HPDE6-E6E7 (cell line): Measurements from ENCODE around the gene CARD14.
"Not testable (repeated sequence)": the region's sequence is repeated elsewhere in the genome, so short reads cannot be mapped to it uniquely, and the experiment has no call there.

Experiments
- DNase-seq: peaks from one replicate; pipeline ENCODE4 v3.0.0; 2011; ENCODE audit warnings: missing footprints; ENCODE audit errors: extremely low spot score

Gene CARD14

DNA sequence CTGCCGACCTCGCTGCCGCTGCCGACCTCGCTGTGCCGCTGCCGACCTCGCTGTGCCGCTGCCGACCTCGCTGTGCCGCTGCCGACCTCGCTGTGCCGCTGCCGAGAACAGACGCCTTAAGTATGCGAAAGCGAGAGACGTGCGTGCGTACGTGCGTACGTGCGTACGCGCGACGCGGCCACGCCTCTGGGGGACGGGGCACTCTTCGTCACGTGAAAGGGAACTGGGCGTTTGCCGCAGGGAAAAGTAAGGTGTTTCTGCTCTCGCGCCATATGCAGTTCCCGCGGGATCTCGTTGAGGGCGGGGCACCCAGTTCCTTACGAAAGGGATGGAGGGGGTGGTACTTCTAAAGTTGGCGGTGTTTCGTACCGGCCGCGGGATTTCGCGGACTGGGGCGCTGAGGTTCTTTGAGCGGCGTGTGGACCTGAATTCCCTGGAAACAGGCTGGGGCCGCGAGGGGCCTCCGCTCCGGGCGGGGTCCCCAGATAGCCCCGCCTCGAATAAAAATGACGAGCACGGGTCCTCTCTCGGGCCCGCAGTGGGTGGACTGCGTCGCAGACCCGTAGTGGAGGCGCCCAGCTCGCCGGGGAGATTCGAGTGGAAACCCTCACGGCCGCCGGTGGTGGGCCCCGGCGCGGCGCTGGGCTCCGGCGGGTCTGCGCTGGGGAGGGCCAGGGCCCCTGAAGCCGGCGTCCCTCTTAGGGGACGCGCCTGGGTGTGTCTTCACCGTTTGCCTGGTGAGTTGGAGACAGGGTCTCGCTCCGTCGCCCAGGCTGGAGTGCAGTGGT, 22.6 kb upstream of the CARD14 start, which contains the start of gene EIF4A3:
TSS of gene EIF4A3 (minus strand) at position 94 of the 788 bp plus-strand sequence. CDS start 167 bp downstream, outside the sequence.
- DNase-seq = peak; percentile 98

DNA sequence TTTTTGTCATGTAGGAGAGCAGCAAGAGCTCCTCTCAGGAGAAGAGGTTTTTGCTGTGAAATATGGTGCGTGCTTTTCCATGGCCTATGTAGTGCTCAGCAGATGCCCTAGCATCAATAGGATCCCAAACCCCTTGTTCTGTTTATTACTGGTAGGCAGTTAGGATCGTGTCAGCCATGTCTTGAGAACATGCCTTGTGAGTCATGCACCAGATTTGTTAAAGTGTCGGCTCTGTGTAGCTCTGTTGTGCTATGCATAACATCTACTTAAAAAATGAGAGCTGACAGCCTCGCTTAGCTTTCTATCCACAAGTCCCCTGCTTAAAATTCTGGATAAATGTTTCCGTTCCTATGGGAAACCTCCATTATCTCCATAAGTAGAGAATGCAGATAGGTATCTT, 18.5 kb upstream of the CARD14 start:
- no peak for DNase-seq

DNA sequence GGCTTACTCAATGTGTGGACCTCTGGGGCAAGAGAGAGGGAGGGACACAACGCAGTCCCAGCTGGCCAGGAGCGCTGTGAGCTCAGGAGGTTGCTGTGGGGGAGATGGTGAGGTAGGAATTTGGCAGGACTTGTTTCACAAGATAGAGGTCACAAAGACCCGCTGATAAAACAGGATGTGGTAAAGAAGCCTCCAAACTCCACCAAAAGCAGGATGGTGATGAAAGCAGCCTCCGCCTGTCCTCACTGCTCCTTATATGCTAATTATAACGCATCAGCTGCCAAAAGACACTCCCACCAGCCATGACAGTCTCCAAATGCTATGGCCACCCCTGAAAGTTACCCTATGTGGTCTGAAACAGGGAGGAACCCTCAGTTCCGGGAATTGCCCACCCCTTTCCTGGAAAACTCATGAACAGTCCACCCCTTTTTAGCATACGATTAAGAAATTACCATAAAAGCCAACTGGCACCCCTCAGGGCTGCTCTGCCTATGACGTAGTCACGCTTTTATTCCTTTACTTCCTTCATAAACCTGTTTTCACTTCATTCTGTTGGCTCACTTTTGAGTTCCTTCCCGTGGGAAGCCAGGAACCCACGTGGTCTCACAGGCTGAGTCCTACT, 17.6 kb upstream of the CARD14 start:
- DNase-seq = no peak

DNA sequence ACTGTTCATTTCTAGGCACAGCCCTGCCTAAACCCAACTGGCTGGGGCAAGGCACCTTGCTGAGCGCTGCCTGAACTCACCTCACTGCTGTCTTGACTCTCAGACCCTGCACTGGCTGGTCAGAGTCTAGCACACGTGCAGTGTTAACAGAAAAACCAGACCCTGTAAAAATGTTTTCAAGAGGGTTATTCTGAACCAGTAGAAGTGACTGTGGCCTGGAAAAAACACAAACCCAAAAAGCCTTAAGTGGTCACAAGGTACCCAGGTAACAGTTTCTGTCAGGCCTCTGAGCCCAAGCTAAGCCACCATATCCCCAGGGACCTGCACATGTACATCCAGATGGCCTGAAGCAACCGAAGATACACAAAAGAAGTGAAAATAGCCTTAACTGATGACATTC, 16.8 kb upstream of the CARD14 start:
- no peak for DNase-seq

DNA sequence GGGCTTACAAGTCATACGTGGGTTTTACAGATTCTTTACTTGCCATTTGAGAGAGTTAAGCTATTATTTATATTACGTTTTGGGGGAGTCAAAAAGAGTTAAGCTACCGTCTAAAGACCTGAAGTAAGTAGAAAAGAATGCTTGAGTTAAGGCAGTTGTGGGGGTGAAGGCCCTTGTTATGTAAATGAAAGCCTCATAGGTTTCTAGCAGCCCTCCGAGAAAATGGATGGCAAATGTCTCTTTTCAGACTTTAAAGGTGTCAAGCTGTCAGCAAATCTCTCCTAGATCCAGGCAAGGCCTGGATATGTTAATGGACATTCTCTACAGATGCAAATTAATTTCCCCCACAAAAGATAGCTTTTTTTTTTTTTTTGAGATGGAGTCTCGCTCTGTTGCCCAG, 15.7 kb upstream of the CARD14 start:
- DNase-seq = no peak

DNA sequence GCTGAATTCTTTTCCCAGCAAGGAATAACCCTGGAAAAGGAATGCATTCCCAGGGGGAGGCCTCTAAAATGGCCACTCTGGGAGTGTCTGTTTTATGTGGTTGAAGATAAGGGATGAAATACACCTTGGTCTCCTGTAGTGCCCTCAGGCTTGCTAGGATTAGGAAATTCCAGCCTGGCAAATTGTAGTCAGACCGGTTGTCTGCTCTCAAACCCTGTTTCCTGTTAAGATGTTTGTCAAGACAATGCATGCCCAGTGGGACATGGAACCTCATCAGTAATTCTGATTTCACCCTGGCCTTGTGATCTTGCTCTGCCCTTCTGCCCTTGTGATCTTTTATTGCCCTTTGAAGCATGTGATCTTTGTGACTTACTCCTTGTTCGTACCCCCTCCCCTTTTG, 14.2 kb upstream of the CARD14 start:
- DNase-seq = not testable (repeated sequence)

DNA sequence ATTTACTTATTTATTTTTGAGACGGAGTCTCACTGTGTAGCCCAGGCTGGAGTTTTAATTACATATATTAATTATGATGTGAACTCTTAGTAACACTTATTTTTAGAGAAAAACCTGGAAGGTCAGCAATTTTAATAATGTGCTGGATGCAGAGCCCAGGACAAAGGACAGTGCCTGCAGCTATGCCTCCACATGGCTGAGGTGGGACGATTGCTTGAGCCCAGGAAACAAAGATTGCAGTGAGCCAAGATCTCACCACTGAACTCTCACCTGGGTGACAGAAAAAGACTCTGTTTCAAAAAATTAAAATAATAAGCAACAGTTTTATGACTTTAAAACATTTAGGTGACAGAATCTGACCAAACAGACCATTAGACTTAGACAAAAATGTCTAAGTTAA, 11.0 kb upstream of the CARD14 start:
- DNase-seq = no peak

DNA sequence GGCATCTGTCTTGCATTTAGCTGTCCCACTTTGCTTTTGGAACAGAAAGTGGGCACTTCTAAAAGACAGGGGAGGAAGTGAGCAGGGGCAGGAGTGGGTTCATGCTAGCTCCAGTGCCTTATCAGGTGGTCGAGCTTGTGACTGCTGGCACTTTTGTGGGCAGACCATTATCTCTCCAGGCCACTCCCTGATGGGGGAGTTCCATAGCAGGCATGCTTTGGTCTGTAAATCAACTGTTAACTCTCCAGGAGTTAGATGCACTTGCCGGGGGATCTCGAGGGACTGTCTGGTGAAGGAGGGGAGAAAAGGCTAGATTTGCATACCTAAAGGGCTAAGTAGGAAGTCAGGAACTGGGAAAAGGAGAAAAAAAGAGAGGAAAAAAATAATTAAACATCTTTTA, 9.3 kb upstream of the CARD14 start:
- no peak for DNase-seq

DNA sequence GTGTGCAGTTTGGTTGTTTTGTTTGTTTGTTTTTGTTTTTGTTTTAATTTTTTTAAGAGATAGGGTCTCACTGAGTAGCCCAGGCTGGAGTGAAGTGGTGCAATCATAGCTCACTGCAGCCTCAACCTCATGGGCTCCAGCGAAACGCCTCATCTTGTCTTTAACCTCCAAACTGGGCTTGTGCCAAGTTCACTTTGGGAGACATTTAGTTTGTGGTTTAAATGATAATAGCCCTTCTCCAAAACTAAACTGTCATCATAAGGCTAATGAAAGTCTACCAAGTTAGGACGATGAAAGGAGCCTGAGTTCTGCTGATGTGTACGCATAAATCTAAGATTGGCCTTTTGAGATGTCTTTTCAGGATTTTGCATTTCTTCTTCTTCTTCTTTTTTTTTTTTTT, 6.5 kb upstream of the CARD14 start:
- no peak for DNase-seq

DNA sequence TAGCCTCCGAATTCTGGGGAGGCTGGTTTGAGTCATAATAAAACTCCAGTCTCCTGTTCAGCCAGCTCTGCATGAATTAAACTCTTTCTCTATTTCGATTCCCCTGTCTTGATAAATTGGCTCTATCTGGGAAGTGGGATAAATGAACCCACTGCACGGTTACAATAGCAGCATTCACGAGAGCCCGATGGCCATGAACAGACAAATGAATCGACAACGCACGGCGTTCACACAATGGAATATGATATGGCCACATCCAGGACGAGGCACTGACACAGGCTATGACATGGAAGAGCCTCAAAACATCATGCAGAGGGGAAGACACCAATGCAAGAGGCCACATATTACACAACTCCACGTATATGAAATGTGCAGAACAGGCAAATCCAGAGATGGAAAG, 5.6 kb upstream of the CARD14 start:
- no peak for DNase-seq

DNA sequence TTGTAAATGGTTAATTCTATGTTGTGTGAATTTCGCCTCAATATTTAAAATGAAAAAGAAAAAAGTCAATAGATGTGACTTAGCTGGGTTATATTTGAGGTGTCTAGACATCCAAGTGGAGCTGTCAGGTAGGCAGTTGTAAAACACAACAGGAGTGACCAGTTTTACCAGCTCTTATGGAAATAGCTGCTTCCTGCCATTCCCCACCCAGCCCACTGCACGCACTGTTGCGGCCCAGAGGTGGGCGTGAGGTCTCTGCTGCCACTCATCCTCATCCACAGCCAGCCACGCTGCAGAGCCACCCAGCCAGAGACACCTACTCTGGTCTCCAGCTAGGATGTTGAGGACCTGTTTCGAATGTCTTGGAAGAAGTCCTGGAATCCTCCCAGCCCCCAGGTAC, 3.4 kb upstream of the CARD14 start:
- DNase-seq = no peak

DNA sequence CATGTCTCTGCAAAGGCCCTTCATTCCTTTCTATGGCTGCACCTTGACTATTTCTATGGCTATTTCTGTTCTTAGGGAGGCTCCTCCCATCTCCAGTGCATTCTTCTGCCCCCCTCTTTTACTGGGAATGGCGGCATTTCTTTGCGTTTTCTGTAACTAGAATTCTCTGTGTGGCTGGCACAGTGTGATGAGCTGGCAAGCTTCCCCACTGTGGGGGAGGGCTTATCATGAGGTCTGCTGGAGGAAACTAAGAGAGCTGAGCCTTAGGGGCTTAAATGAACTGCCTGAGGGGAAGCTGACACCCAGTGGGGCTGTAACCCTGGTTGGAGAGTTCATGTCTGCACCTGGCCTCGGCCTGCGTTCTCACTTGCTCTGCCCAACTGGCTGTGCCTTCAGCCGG, 1.5 kb upstream of the CARD14 start:
- no peak for DNase-seq

DNA sequence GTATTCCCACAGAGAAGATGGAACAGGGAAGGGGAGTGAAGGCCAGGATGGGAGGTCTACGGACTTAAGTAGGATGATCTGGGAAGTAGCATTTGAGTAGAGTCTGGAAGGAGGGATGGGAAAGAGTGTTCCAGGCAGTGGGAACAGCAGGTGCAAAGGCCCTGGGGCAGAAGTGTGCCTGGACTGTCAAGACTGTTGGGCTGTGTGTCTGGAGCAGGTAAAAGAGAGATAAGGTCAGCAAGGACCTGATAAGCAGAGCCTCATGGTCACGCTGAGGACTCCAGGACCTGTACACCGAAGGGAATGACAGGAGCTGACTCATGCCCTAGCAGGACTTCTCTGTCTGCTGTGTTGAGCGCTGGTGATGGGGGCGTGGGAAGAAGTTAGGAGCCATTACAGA, 723 bp upstream of the CARD14 start:
- DNase-seq = no peak

DNA sequence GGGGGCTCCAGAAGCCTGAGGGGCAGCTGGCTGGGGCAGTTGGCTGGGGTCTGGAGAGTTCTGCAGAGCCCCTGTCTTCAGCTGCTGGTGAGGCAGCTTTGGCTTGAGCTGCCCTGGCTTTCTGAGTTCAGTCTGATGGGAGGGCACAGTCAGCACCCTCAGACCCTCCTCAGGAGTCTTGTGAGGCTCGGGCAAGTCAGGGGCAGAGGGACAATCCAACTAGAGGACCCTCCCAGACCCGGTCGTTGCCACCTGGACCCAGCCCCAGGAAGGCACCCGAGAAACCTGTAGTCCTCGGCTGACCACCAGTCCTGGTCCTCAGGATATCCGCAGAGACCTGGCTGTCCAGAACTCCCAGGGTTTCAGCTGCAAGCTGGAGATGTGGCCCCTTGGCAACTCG, 1.9 kb downstream of the CARD14 start:
- no peak for DNase-seq

DNA sequence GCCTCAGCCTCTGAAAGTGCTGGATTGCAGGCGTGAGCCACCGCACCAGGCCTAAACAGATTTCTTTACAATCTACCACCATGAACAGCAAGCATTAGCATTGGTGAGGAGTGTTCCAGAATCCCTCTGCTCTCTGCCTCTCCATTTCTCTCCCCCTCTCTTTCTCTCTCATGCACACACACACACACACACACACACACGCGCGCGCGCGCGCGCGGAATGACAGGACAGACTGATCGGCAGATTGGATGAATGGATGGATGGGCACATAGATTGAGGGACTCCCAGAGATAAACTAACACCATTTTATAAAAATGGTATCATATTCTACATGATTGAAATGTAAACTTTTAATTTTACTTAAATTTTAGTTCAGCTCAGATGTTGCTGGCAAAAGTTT, 3.3 kb downstream of the CARD14 start:
- DNase-seq = no peak

DNA sequence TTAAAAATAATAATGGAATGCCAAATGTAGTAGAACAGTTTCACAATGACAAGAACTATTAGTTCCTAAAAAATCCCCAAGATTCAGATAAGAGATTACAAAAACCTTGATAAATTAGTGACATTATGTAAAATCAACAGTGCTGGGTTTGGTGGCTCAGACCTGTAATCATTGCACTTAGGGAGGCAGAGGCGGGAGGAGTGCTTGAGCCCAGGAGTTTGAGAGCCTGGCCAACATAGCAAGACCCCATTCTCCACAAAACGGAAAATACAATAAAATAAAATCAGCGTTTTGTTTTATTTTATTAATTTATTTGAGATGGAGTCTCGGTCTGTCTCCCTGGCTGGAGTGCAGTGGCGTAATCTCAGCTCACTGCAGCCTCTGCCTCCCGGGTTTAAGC, 4.1 kb downstream of the CARD14 start:
- no peak for DNase-seq

DNA sequence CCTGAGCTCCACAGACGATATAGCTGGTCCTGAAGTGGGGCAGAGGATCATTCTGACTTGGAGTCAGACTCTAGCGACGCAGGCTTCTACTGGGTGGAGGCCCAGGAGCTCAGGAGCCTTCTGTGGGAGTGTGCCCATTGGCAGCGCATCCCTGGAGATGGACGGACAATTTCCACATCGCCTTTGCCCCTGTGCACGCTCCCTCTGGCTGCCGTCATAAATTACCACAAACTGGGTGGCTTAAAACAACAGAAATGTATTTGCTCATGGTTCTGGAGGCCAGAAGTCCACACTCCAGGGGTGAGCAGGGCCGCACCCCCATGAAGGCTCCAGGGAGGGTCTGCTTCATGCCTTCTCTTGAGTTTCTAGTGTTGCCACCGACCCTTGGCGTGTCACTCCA, 6.9 kb downstream of the CARD14 start:
- no peak for DNase-seq

DNA sequence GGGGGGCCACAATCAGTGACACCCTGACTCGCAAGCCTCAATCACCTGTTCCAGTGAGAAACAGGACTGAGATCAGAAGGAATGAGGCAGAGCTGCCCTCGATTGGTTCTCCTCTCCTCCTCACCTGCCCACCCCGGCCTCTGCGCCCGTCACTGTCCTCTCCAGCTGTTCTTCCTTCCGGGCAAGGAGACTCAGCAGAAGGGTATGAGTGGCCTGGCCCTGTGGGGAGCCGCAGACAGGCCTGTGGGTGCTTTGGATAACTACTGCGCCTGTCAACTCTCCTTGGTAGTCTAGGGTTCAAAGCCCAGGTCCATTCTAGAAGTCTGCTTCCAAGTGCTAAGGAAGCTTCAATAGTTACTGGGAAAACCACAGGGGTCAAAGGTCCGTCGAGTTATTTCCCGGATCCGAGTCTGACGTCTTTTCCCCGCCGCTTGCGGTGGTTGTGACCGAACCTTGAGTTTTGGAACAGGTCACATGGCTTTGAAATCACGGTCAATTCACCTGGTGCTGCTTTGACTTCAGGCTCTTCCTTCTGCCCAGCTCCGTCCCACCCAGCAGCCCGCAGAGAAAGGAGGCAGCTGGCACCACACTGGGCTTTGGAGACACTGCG, 8.3 kb downstream of the CARD14 start:
- no peak for DNase-seq

DNA sequence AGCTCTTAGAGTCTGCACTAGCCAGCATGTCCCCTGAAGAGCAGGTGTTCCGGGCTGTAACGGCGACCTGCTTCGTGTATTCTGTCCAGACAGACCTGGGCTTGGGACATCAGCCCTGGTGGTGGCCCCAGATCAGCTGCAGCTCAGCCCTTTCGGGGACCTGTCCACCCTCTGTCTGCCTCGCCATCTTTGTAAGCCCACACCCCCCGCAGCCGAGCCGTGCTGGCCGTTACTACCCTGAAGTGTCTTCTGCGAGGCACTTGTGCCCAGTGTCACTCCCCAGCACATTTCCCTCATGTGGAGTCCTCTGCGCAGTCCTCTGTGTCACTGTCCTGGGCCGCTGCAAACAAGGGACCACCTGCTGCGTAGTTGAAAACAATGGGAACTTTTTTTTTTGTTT, 10.4 kb downstream of the CARD14 start:
- no peak for DNase-seq

DNA sequence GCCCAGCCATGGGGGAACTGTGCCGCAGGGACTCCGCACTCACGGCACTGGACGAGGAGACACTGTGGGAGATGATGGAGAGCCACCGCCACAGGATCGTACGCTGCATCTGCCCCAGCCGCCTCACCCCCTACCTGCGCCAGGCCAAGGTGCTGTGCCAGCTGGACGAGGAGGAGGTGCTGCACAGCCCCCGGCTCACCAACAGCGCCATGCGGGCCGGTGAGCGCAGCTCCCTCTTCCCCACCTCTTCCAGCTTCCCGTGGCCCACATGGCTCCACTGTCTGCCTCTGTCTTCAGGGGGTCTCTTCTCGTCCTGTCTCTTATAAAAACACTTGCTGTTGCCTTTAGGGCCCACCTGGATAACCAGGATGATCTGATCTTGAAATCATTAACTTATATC, 11.6 kb downstream of the CARD14 start:
- no peak for DNase-seq

DNA sequence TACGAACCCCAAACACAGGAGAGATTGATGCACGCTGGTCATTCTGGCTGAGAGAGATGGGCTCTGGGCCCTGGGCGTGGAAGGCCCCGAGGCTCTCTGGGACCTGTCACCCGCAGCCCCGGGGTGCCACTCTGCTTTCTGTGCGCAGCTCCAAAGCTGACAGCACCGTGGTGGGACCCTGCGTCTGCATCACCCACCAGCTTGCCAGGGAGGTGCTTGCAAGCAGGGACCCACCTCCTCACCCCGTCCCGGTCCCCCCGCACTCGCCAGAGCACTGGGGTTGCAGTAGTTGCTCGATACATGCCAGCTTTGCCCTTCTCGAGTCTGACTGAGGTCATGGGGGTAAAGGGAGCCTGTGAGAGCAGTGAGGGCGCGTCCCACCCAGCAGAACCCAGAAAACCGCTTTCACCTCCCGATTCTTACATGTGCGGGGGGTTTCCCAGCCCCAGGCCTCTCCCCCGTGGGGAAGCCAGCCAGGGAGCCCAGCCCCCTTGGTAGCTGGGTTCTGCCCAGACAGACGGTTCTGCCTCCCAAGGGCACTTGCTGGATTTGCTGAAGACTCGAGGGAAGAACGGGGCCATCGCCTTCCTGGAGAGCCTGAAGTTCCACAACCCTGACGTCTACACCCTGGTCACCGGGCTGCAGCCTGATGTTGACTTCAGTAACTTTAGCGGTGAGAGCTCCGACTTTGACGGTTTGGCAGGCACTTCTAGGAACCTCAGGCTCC, 12.5 kb downstream of the CARD14 start:
- DNase-seq = no peak

DNA sequence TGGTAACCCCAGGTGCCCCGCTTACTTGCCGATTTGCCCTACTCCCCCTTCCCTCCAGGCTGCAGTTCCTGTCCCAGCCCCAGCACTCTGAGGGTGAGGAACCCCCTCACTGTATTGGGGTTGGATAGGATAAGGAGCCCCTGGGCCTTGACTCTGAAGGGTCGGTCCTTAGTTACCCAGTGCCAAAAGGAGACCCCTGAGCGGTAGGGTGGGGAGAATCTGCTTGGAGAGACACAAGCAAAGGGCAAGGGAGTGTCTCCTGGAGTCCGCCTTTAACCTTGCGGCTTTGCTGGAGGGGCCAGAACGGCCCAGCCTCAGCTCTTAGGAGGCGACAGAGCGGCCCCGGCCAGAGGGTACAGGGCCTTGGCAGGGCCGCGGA, 13.0 kb downstream of the CARD14 start:
- DNase-seq = no peak
